Measurements from ENCODE around the gene TRAFD1. TPM values are rescaled to one million over a fixed set of nuclear protein-coding genes. Genes with fewer than 3 reads are reported as not detected.
A peak's percentile ranks its signal among the peaks of the same experiment; 100 is the strongest.

Gene TRAFD1
- total and polyA plus RNA-seq, 9 of the 15 experiments (the other 6 are each of a cell fraction or from before 2014, with no cell fraction given) = 41.3 to 85.5 (median 54.5) TPM

GRCh38 chr12:112163056-112163455 is 37.7 kb downstream of the TRAFD1 start:
- Histone ChIP-seq H3K27me3 (ENCODE audit: control insufficient read depth in 2 of 2, insufficient read depth in 2 of 2, low read length in 2 of 2) (no peaks in the 10 kb centered on the region), H3K9ac (ENCODE audit: insufficient read depth in 1 of 2, low read depth in 2 of 2, low read length in 2 of 2) (no peak overlapping the region; a peak in 1 of 4 replicates), H3K79me2 (ENCODE audit: control insufficient read depth, insufficient read depth, low read length) (no peaks in the 10 kb centered on the region), H3K4me1 (replicated peaks in 1 of 2; ENCODE audit: control insufficient read depth in 2 of 2, insufficient read depth in 2 of 2, low read length in 2 of 2) (peaks cover 0 to 14% of the 10 kb centered on the region in 2 experiments; a peak in 1 of 5 replicates), H4K20me1 (replicated peaks; ENCODE audit: control insufficient read depth, insufficient read depth, low read length) (no peaks in the 10 kb centered on the region), H3K27ac (ENCODE audit: extremely low read depth, low read depth, low read length) (no peak overlapping the region), H3K36me3 (ENCODE audit: control insufficient read depth, insufficient read depth, low read length) (peaks cover 41% of the 10 kb centered on the region; the same call in 2 of the 3 replicates), H3K9me1 (ENCODE audit: control insufficient read depth, insufficient read depth, low read length) (no peaks in the 10 kb centered on the region), H3K9me3 (replicated peaks; ENCODE audit: control insufficient read depth, insufficient read depth, low read depth, low read length) (peaks cover 9% of the 10 kb centered on the region), H3K4me2 (ENCODE audit: insufficient read depth, low read length) (no peak overlapping the region), H2AFZ (ENCODE audit: low read depth, low read length) (no peak overlapping the region), H3K4me3 (no peak overlapping the region)
- ChIA-PET POLR2A (interaction anchor here (1.1 to 1.4 kb wide), 2 partner anchors 10 to 11 kb away, joined by 3 read pairs; no protein-coding TSS in a partner anchor), CTCF (ENCODE audit: low intra/inter-chr PET ratio) (no interaction called here)
- in situ Hi-C loops (cut with MboI) = no loop called here
- WGBS (ENCODE audit: insufficient coverage, low coverage, missing lambda C conversion rate) = 72% methylated on average over 6 of the region's 8 CpGs
- TF ChIP-seq POLR2G (IDR thresholded peaks at IDR 0.05; ENCODE audit: low read depth, low read length) (0 out of 2 replicates have a peak, but pooled peaks have one; percentile 3), SMAD1 (IDR thresholded peaks at IDR 0.05; ENCODE audit: low read depth, low read length, partially characterized antibody) (no peak)
- TF ChIP-seq, protein P1, sequence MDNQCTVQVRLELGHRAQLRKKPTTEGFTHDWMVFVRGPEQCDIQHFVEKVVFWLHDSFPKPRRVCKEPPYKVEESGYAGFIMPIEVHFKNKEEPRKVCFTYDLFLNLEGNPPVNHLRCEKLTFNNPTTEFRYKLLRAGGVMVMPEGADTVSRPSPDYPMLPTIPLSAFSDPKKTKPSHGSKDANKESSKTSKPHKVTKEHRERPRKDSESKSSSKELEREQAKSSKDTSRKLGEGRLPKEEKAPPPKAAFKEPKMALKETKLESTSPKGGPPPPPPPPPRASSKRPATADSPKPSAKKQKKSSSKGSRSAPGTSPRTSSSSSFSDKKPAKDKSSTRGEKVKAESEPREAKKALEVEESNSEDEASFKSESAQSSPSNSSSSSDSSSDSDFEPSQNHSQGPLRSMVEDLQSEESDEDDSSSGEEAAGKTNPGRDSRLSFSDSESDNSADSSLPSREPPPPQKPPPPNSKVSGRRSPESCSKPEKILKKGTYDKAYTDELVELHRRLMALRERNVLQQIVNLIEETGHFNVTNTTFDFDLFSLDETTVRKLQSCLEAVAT (IDR thresholded peaks at IDR 0.05) = no peak
- intact Hi-C loops (cut with micrococcal nuclease) = no loop called here
- DNase-seq (ENCODE audit: extremely low read depth in 1 of 4, low spot score in 3 of 4) (no peak), FAIRE-seq (no peak), ATAC-seq (no peak)
- no TSS peak for BruUV-seq (replicated peaks)
